Measurements from ENCODE around the gene SCD5.

- TF ChIP-seq CTCF (IDR thresholded peaks at IDR 0.05) (no peak), POLR2A (IDR thresholded peaks at IDR 0.05; ENCODE audit: low read depth) (no peak)
These were observed 178.4 kb downstream of the SCD5 start for GRCh38 chr4:82620126-82620735.

Data from esophagus muscularis mucosa (tissue), 3 donors.